Activated naive CD8-positive, alpha-beta T cell treated with anti-CD3 and anti-CD28 coated beads for 36 hours (primary cell): ENCODE results near the gene PTTG1IP. TPM values are rescaled to one million over a fixed set of nuclear protein-coding genes. Genes with fewer than 3 reads are reported as not detected.

Experiments used
- DNase-seq: peaks from one replicate; pipeline ENCODE4 v3.0.0; 2021
- H3K27ac Mint-ChIP-seq: one replicate; pipeline ENCODE4 v1.8.0; 2022; ENCODE audit warnings: mild to moderate bottlenecking, moderate library complexity, mixed read lengths
- H3K27me3 Mint-ChIP-seq: one replicate; pipeline ENCODE4 v1.8.0; 2022; ENCODE audit warnings: mild to moderate bottlenecking, mixed read lengths
- H3K36me3 Mint-ChIP-seq: one replicate; pipeline ENCODE4 v1.8.0; 2021; ENCODE audit warnings: mild to moderate bottlenecking, mixed read lengths
- H3K4me1 Mint-ChIP-seq: one replicate; pipeline ENCODE4 v1.8.0; 2021; ENCODE audit warnings: mixed read lengths
- H3K4me3 Mint-ChIP-seq: one replicate; pipeline ENCODE4 v1.8.0; 2022; ENCODE audit warnings: mild to moderate bottlenecking, moderate library complexity, mixed read lengths
- H3K9me3 Mint-ChIP-seq: one replicate; pipeline ENCODE4 v1.8.0; 2022; ENCODE audit warnings: mixed read lengths
- total RNA-seq, 2 experiments: library from RNA; stranded (reverse); gene quantifications; one replicate each; pipeline ENCODE4 v1.2.3, GENCODE V29; 2021

PTTG1IP gene
- total RNA-seq, 2 experiments from 2014 or later: 40.3 to 44.7 TPM

- Mint-ChIP-seq H3K27ac (no peak overlapping the region), H3K4me1 (no peaks in the 10 kb centered on the region), H3K27me3 (no peaks in the 10 kb centered on the region), H3K36me3 (peaks cover under 1% of the 10 kb centered on the region), H3K4me3 (no peak overlapping the region), H3K9me3 (no peaks in the 10 kb centered on the region)
- DNase-seq: no peak
Observed at GRCh38 chr21:44893278-44893556, 19.7 kb upstream of the PTTG1IP start.

- H3K36me3 Mint-ChIP-seq: no peaks in the 10 kb centered on the region
- H3K27me3 Mint-ChIP-seq: no peaks in the 10 kb centered on the region
- no peak overlapping the region for H3K4me3 Mint-ChIP-seq
- DNase-seq: peak; percentile 74
- H3K27ac Mint-ChIP-seq: no peak overlapping the region
- H3K9me3 Mint-ChIP-seq: no peaks in the 10 kb centered on the region
- H3K4me1 Mint-ChIP-seq: no peaks in the 10 kb centered on the region
Observed at GRCh38 chr21:44892536-44893277, 19.2 kb upstream of the PTTG1IP start.

GRCh38 chr21:44892095-44892494 lies 18.6 kb upstream of the PTTG1IP start:
- no peaks in the 10 kb centered on the region for H3K36me3 Mint-ChIP-seq
- H3K27me3 Mint-ChIP-seq: no peaks in the 10 kb centered on the region
- no peak overlapping the region for H3K27ac Mint-ChIP-seq

GRCh38 chr21:44891631-44892031 lies 18.1 kb upstream of the PTTG1IP start:
- Mint-ChIP-seq H3K27me3 (no peaks in the 10 kb centered on the region), H3K27ac (no peak overlapping the region), H3K36me3 (no peaks in the 10 kb centered on the region), H3K4me1 (no peaks in the 10 kb centered on the region), H3K4me3 (no peak overlapping the region), H3K9me3 (no peaks in the 10 kb centered on the region)
- DNase-seq: no peak

More at GRCh38 chr21:44892095-44892494, 18.6 kb upstream of the PTTG1IP start:
- Mint-ChIP-seq H3K4me1 (no peaks in the 10 kb centered on the region), H3K4me3 (no peak overlapping the region), H3K9me3 (no peaks in the 10 kb centered on the region)
- no peak for DNase-seq

- DNase-seq: no peak
- no peaks in the 10 kb centered on the region for H3K36me3 Mint-ChIP-seq
Observed at GRCh38 chr21:44890961-44891541, 17.6 kb upstream of the PTTG1IP start.

GRCh38 chr21:44890338-44890931 lies 16.9 kb upstream of the PTTG1IP start:
- H3K4me1 Mint-ChIP-seq: no peaks in the 10 kb centered on the region
- no peaks in the 10 kb centered on the region for H3K27me3 Mint-ChIP-seq
- H3K27ac Mint-ChIP-seq: no peak overlapping the region
- DNase-seq: no peak
- no peaks in the 10 kb centered on the region for H3K9me3 Mint-ChIP-seq
- H3K36me3 Mint-ChIP-seq: no peaks in the 10 kb centered on the region
- H3K4me3 Mint-ChIP-seq: no peak overlapping the region

More at GRCh38 chr21:44890961-44891541, 17.6 kb upstream of the PTTG1IP start:
- H3K27me3 Mint-ChIP-seq: no peaks in the 10 kb centered on the region
- no peak overlapping the region for H3K27ac Mint-ChIP-seq
- no peak overlapping the region for H3K4me3 Mint-ChIP-seq
- H3K9me3 Mint-ChIP-seq: no peaks in the 10 kb centered on the region
- H3K4me1 Mint-ChIP-seq: no peaks in the 10 kb centered on the region

GRCh38 chr21:44889625-44890337 lies 16.3 kb upstream of the PTTG1IP start:
- no peak for DNase-seq
- Mint-ChIP-seq H3K27me3 (no peaks in the 10 kb centered on the region), H3K4me1 (no peaks in the 10 kb centered on the region)

GRCh38 chr21:44888581-44889550 lies 15.4 kb upstream of the PTTG1IP start:
- H3K9me3 Mint-ChIP-seq: no peaks in the 10 kb centered on the region
- no peaks in the 10 kb centered on the region for H3K36me3 Mint-ChIP-seq
- H3K4me1 Mint-ChIP-seq: no peaks in the 10 kb centered on the region
- no peaks in the 10 kb centered on the region for H3K27me3 Mint-ChIP-seq
- no peak overlapping the region for H3K27ac Mint-ChIP-seq
- H3K4me3 Mint-ChIP-seq: no peak overlapping the region
- DNase-seq: no peak

More at GRCh38 chr21:44889625-44890337, 16.3 kb upstream of the PTTG1IP start:
- H3K9me3 Mint-ChIP-seq: no peaks in the 10 kb centered on the region
- no peaks in the 10 kb centered on the region for H3K36me3 Mint-ChIP-seq
- no peak overlapping the region for H3K27ac Mint-ChIP-seq
- H3K4me3 Mint-ChIP-seq: no peak overlapping the region

- Mint-ChIP-seq H3K9me3 (no peaks in the 10 kb centered on the region), H3K4me1 (no peaks in the 10 kb centered on the region), H3K4me3 (no peak overlapping the region), H3K27me3 (no peaks in the 10 kb centered on the region), H3K27ac (no peak overlapping the region), H3K36me3 (no peaks in the 10 kb centered on the region)
- no peak for DNase-seq
Observed at GRCh38 chr21:44887807-44888580, 14.5 kb upstream of the PTTG1IP start.

- H3K36me3 Mint-ChIP-seq: no peaks in the 10 kb centered on the region
- peaks cover 1% of the 10 kb centered on the region for H3K4me1 Mint-ChIP-seq
- DNase-seq: no peak
- H3K27ac Mint-ChIP-seq: no peak overlapping the region
- H3K27me3 Mint-ChIP-seq: no peaks in the 10 kb centered on the region
- no peak overlapping the region for H3K4me3 Mint-ChIP-seq
- no peaks in the 10 kb centered on the region for H3K9me3 Mint-ChIP-seq
Observed at GRCh38 chr21:44887126-44887806, 13.8 kb upstream of the PTTG1IP start.

GRCh38 chr21:44886113-44887075 lies 12.9 kb upstream of the PTTG1IP start:
- Mint-ChIP-seq H3K9me3 (no peaks in the 10 kb centered on the region), H3K4me3 (no peak overlapping the region), H3K27me3 (no peaks in the 10 kb centered on the region), H3K36me3 (no peaks in the 10 kb centered on the region), H3K4me1 (peaks cover 10% of the 10 kb centered on the region), H3K27ac (peak overlapping the region; percentile 21)
- no peak for DNase-seq

- DNase-seq: no peak
- Mint-ChIP-seq H3K27ac (no peak overlapping the region), H3K27me3 (no peaks in the 10 kb centered on the region), H3K4me3 (no peak overlapping the region), H3K9me3 (no peaks in the 10 kb centered on the region), H3K4me1 (peaks cover 18% of the 10 kb centered on the region), H3K36me3 (no peaks in the 10 kb centered on the region)
Observed at GRCh38 chr21:44885615-44886014, 12.1 kb upstream of the PTTG1IP start.

- no peak overlapping the region for H3K27ac Mint-ChIP-seq
- H3K4me1 Mint-ChIP-seq: peaks cover 22% of the 10 kb centered on the region
- no peak for DNase-seq
- no peaks in the 10 kb centered on the region for H3K36me3 Mint-ChIP-seq
- no peaks in the 10 kb centered on the region for H3K27me3 Mint-ChIP-seq
- no peaks in the 10 kb centered on the region for H3K9me3 Mint-ChIP-seq
- no peak overlapping the region for H3K4me3 Mint-ChIP-seq
Observed at GRCh38 chr21:44884097-44884496, 10.6 kb upstream of the PTTG1IP start.
